Keratinocyte (primary cell): ENCODE data around the gene POLK.

Experiments used
- EZH2 ChIP-seq: IDR thresholded peaks from one replicate; pipeline ENCODE4 v1.6.1; 2012; ENCODE audit warnings: inconsistent platforms, mild to moderate bottlenecking, low read length, moderate library complexity
- TF ChIP-seq, protein P1 (sequence below), 3 experiments: IDR thresholded peaks in 1 of 3; conservative IDR thresholded peaks in 1 of 3; optimal IDR thresholded peaks in 1 of 3; 2 replicates in 2 of 3; 3 replicates in 1 of 3; pipeline versions ENCODE3 to v1.5.1; 2011; ENCODE audit warnings: low read length in 3 of 3, mild to moderate bottlenecking in 3 of 3, moderate library complexity in 2 of 3, control low read depth in 1 of 3, inconsistent platforms in 1 of 3; ENCODE audit not compliant: insufficient read depth in 2 of 3; ENCODE audit errors: extremely low read depth in 1 of 3

- TF ChIP-seq, protein P1, sequence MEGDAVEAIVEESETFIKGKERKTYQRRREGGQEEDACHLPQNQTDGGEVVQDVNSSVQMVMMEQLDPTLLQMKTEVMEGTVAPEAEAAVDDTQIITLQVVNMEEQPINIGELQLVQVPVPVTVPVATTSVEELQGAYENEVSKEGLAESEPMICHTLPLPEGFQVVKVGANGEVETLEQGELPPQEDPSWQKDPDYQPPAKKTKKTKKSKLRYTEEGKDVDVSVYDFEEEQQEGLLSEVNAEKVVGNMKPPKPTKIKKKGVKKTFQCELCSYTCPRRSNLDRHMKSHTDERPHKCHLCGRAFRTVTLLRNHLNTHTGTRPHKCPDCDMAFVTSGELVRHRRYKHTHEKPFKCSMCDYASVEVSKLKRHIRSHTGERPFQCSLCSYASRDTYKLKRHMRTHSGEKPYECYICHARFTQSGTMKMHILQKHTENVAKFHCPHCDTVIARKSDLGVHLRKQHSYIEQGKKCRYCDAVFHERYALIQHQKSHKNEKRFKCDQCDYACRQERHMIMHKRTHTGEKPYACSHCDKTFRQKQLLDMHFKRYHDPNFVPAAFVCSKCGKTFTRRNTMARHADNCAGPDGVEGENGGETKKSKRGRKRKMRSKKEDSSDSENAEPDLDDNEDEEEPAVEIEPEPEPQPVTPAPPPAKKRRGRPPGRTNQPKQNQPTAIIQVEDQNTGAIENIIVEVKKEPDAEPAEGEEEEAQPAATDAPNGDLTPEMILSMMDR (optimal IDR thresholded peaks at IDR 0.05 in 1 of 3, IDR thresholded peaks at IDR 0.05 in 1 of 3, conservative IDR thresholded peaks at IDR 0.05 in 1 of 3; ENCODE audit: extremely low read depth in 1 of 3, insufficient read depth in 2 of 3, low read length in 3 of 3), result no peak
- no peak for TF ChIP-seq EZH2
Measured at GRCh38 chr5:75532190-75532589, 20.5 kb downstream of the POLK start.
